ENCODE data around the gene HOXB9.
A peak's percentile ranks its signal among the peaks of the same experiment; 100 is the strongest.

HOXB9 gene

GRCh38 chr17:48624118-48624517 lies 2.0 kb downstream of the HOXB9 start:
- DNase-seq (ENCODE audit: low read depth) = no peak

- DNase-seq (ENCODE audit: low read depth) = no peak
Measured at GRCh38 chr17:48623583-48623982, 2.6 kb downstream of the HOXB9 start.

GRCh38 chr17:48622857-48623256 lies 3.3 kb downstream of the HOXB9 start:
- DNase-seq (ENCODE audit: low read depth) = no peak

GRCh38 chr17:48621410-48622392 lies 4.5 kb downstream of the HOXB9 start:
- no peak for DNase-seq (ENCODE audit: low read depth)

- DNase-seq (ENCODE audit: low read depth) = no peak
Measured at GRCh38 chr17:48620461-48621139, 5.6 kb downstream of the HOXB9 start.

- no peak for DNase-seq (ENCODE audit: low read depth)
Measured at GRCh38 chr17:48619826-48620449, 6.2 kb downstream of the HOXB9 start.

GRCh38 chr17:48618256-48618896 lies 7.8 kb downstream of the HOXB9 start:
- peak; percentile 49 for DNase-seq (ENCODE audit: low read depth)

- DNase-seq (ENCODE audit: low read depth) = no peak
Measured at GRCh38 chr17:48617471-48618255, 8.5 kb downstream of the HOXB9 start.

GRCh38 chr17:48616717-48617470 lies 9.3 kb downstream of the HOXB9 start:
- no peak for DNase-seq (ENCODE audit: low read depth)

GRCh38 chr17:48615963-48616716 lies 10.0 kb downstream of the HOXB9 start:
- DNase-seq (ENCODE audit: low read depth) = no peak

- no peak for DNase-seq (ENCODE audit: low read depth)
Measured at GRCh38 chr17:48615047-48615962, 10.9 kb downstream of the HOXB9 start, which contains the start of gene HOXB8. TSS of gene HOXB8 (minus strand) at chr17:48615292. CDS start at chr17:48614704, 588 bp downstream.

GRCh38 chr17:48613862-48614694 lies 12.1 kb downstream of the HOXB9 start:
- no peak for DNase-seq (ENCODE audit: low read depth)

GRCh38 chr17:48612854-48613691 lies 13.1 kb downstream of the HOXB9 start:
- no peak for DNase-seq (ENCODE audit: low read depth)

GRCh38 chr17:48612456-48612853 lies 13.7 kb downstream of the HOXB9 start:
- DNase-seq (ENCODE audit: low read depth) = no peak

- no peak for DNase-seq (ENCODE audit: low read depth)
Measured at GRCh38 chr17:48611681-48612455, 14.3 kb downstream of the HOXB9 start.

- DNase-seq (ENCODE audit: low read depth) = no peak
Measured at GRCh38 chr17:48611213-48611612, 14.9 kb downstream of the HOXB9 start.

Measured in fibroblast of the conjunctiva (primary cell).